ENCODE measurements around the gene FYCO1.

- TF ChIP-seq POLR2A (IDR thresholded peaks at IDR 0.05; ENCODE audit: low read depth, low read length), result no peak
- no peak for TF ChIP-seq CTCF (IDR thresholded peaks at IDR 0.05 in 2 of 3, conservative IDR thresholded peaks at IDR 0.05 in 1 of 3; ENCODE audit: control insufficient read depth in 2 of 3, extremely low read depth in 1 of 3, insufficient read depth in 1 of 3, low read depth in 3 of 3, low read length in 3 of 3)
- TF ChIP-seq NFIC (IDR thresholded peaks at IDR 0.05; ENCODE audit: low read depth, low read length), result no peak
- no peak for TF ChIP-seq SMC3 (IDR thresholded peaks at IDR 0.05; ENCODE audit: borderline replicate concordance, low read length)
- TF ChIP-seq HDGF (IDR thresholded peaks at IDR 0.05), result no peak
- no peak for TF ChIP-seq EGR1 (IDR thresholded peaks at IDR 0.05; ENCODE audit: borderline replicate concordance in 1 of 2, low read depth in 2 of 2, low read length in 2 of 2)
- TF ChIP-seq SUZ12 (IDR thresholded peaks at IDR 0.05; ENCODE audit: unreplicated experiment), result no peak
- TF ChIP-seq RAD21 (IDR thresholded peaks at IDR 0.05; ENCODE audit: insufficient read depth, low read depth, low read length), result no peak
- TF ChIP-seq REST (IDR thresholded peaks at IDR 0.05; ENCODE audit: low read depth, low read length), result no peak
- no peak for TF ChIP-seq ZBTB40 (IDR thresholded peaks at IDR 0.05; ENCODE audit: borderline replicate concordance)
- no peak for TF ChIP-seq ZBTB33 (IDR thresholded peaks at IDR 0.05)
Measured at GRCh38 chr3:45969953-45970352, 25.7 kb downstream of the FYCO1 start.

Measured in GM12878 (cell line).